ENCODE measurements around the gene BDNF. TPM values are rescaled to one million over a fixed set of nuclear protein-coding genes. Genes with fewer than 3 reads are reported as not detected.
A peak's percentile ranks its signal among the peaks of the same experiment; 100 is the strongest.

Gene BDNF
- total RNA-seq, 1 experiment from 2014 or later, result 0.42 TPM

GRCh38 chr11:27616711-27617110 is 83.5 kb downstream of the BDNF start:
- no peak overlapping the region for H3K4me3 ChIP-seq
- no peaks in the 10 kb centered on the region for H3K36me3 ChIP-seq

DNA sequence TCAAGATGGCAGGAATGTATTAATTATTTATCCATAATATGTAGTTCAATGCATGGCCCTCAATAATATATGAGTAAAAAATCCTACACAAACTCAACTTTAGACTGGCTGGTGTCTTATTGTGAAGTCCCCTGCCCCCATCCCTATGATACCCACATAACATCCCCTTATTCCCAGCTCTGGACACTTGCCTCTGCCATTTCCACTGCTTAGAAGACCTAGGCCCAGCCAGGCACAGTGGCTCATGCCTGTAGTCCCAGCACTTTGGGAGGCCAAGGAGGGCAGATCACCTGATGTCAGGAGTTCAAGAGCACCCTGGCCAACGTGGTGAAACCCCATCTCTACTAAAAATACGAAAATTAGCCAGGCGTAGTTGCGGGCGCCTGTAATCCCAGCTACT is 84.4 kb downstream of the BDNF start:
- no peaks in the 10 kb centered on the region for H3K27me3 ChIP-seq
- H3K36me3 ChIP-seq, result no peaks in the 10 kb centered on the region
- no peaks in the 10 kb centered on the region for H3K9me3 ChIP-seq (replicated peaks)
- DNase-seq, result no peak
- H3K4me1 ChIP-seq, result peaks cover 39% of the 10 kb centered on the region
- H3K27ac ChIP-seq, result no peak overlapping the region
- H3K4me3 ChIP-seq, result no peak overlapping the region

More at GRCh38 chr11:27616711-27617110, 83.5 kb downstream of the BDNF start:
- Histone ChIP-seq H3K27me3 (no peaks in the 10 kb centered on the region), H3K27ac (no peak overlapping the region), H3K9me3 (replicated peaks) (no peaks in the 10 kb centered on the region), H3K4me1 (peaks cover 47% of the 10 kb centered on the region)
- DNase-seq, result no peak

- Histone ChIP-seq H3K27me3 (no peaks in the 10 kb centered on the region), H3K4me1 (peaks cover 21% of the 10 kb centered on the region), H3K9me3 (replicated peaks) (no peaks in the 10 kb centered on the region), H3K36me3 (no peaks in the 10 kb centered on the region), H3K4me3 (no peak overlapping the region), H3K27ac (no peak overlapping the region)
- no peak for DNase-seq
Observed at GRCh38 chr11:27614092-27614491, 86.2 kb downstream of the BDNF start.

DNA sequence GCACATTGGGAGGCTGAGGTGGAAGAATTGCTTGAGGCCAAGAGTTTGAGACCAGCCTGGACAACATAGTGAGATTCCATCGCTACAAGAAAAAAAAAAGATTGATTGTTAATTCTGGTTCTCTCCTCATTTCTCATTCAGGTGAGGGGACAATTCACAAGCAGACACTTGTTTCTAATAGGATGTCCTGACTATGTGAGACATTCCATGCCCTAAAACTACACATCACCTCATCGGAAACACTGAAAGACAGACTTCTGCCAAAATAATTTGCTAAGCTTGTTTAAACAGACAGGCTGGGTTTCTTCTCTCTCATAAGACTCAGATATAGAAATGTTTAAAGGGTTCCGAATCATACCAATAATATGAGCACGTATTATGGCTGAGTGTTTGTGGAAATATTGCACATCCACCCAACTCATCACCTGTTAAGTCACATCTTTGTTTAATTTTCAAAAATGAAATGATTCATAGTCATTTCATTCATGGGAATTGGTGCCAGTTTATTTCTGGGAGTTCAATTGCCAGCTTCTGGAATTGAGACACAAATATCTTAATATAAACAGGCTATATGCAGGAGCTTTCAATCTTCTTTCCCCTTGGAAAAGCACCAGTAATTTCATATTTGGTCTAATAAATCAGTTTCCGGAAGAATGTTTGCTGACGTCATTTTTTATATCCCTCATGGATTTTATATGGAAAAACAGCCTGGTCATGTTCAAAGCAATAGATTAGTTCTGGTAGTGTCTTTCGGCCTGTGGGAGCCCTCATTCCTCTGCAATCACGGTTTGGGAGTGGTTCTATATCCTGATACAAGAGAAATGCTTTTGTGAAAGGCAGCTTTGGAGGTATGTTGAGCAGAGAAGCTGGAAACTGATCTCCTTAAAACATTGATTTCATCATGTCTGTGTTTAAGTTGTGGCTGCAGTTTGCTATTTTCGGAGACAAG is 87.0 kb downstream of the BDNF start:
- no peaks in the 10 kb centered on the region for H3K9me3 ChIP-seq (replicated peaks)
- peaks cover 12% of the 10 kb centered on the region for H3K4me1 ChIP-seq
- H3K27me3 ChIP-seq, result no peaks in the 10 kb centered on the region
- peak overlapping the region; percentile 22; the same call in 1 of the 2 replicates for H3K27ac ChIP-seq
- peak overlapping the region; percentile 13; the same call in 1 of the 2 replicates for H3K4me3 ChIP-seq
- no peaks in the 10 kb centered on the region for H3K36me3 ChIP-seq
- DNase-seq, result peak; percentile 16 to 51

GRCh38 chr11:27611947-27612455 is 88.3 kb downstream of the BDNF start:
- no peaks in the 10 kb centered on the region for H3K27me3 ChIP-seq
- peaks cover 10% of the 10 kb centered on the region for H3K4me1 ChIP-seq
- no peak overlapping the region for H3K4me3 ChIP-seq
- H3K9me3 ChIP-seq (replicated peaks), result no peaks in the 10 kb centered on the region
- no peak overlapping the region for H3K27ac ChIP-seq
- H3K36me3 ChIP-seq, result no peaks in the 10 kb centered on the region
- no peak for DNase-seq

DNA sequence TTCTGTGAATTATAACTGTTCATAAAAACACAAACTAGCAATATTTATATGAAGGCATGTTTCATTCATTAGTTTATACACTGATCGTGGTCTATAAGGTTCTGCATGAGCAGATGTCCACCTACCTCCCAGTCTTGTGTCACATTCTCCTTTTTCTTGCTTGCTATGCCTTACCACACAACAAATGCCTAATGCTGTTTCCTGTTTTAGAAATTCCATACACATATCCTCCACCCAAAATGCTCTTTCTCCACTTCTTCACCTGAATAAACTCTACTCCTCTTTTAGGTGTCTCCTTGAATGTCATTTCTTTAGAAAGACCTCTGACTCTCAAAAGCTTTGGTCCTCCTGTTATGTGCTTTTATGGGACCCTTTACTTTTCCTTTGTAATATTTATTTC is 88.9 kb downstream of the BDNF start:
- DNase-seq, result no peak
- no peak overlapping the region for H3K4me3 ChIP-seq
- no peaks in the 10 kb centered on the region for H3K27me3 ChIP-seq
- H3K9me3 ChIP-seq (replicated peaks), result no peaks in the 10 kb centered on the region
- no peak overlapping the region for H3K27ac ChIP-seq
- H3K4me1 ChIP-seq, result peaks cover 10% of the 10 kb centered on the region
- H3K36me3 ChIP-seq, result no peaks in the 10 kb centered on the region

DNA sequence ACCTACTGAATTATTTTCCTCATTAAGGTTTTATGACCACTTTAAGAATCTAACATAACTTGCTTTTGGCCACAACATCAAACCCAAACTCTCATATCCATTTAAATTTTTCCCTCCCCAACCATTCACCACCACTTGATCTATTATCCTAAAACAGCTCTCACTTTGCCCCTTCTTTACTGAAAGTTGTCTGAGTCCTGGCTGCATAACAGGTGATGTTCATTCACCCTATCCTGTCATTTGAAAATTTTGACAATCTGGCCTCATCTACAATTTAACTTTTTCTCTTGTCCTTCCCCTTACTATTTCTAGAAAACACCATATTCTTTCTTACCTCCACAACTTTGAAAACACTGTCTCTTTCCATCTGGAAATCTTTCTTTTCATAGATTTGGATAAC is 89.3 kb downstream of the BDNF start:
- Histone ChIP-seq H3K4me3 (no peak overlapping the region), H3K27me3 (no peaks in the 10 kb centered on the region), H3K27ac (no peak overlapping the region), H3K9me3 (replicated peaks) (no peaks in the 10 kb centered on the region), H3K4me1 (peaks cover 10% of the 10 kb centered on the region), H3K36me3 (no peaks in the 10 kb centered on the region)
- no peak for DNase-seq

DNA sequence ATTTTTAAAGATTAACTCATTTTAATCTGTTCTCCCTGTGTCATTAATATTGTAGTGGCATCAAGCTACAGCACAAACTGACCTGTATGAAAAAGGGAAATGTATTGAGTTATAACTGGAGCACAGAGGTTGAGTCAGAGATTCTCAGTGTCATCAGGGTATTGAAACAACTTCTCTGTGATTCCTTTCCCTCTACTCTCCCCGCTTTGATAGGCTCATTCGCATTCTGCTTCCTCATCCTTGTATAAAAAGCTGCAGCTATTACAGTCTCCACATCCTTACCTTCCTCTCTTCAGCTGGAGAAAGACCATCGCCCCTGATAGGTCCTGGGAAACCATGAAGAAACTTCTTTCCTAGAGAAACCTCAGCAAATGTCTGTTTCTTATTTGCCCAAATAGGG is 90.0 kb downstream of the BDNF start:
- Histone ChIP-seq H3K4me3 (no peak overlapping the region), H3K27ac (no peak overlapping the region), H3K36me3 (no peaks in the 10 kb centered on the region), H3K4me1 (peaks cover 10% of the 10 kb centered on the region), H3K9me3 (replicated peaks) (no peaks in the 10 kb centered on the region), H3K27me3 (no peaks in the 10 kb centered on the region)
- no peak for DNase-seq

DNA sequence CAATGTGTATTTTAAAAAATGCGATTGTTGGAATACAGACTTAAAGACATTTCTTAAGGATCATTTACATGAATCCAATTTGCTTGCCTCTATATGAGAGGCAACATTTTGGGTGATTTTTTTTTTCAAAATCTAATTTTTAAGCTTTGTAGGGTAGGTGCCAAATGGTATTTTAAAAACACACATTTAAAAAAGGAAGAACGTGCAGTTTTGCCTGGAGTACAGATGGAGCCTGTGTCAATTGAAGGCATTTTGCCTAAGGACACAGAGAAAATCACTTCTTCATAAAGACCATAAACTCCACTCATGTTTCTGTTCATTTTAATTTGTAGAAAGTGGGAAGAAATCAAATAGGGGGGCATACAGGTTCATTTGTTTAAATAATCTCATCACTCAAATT is 91.3 kb downstream of the BDNF start:
- Histone ChIP-seq H3K9me3 (replicated peaks) (no peaks in the 10 kb centered on the region), H3K4me3 (no peak overlapping the region), H3K27ac (no peak overlapping the region), H3K36me3 (no peaks in the 10 kb centered on the region), H3K27me3 (no peaks in the 10 kb centered on the region), H3K4me1 (peaks cover 6% of the 10 kb centered on the region)
- no peak for DNase-seq

GRCh38 chr11:27605422-27605821 is 94.8 kb downstream of the BDNF start:
- Histone ChIP-seq H3K4me3 (no peak overlapping the region), H3K27me3 (no peaks in the 10 kb centered on the region; the same call in 1 of the 2 replicates), H3K27ac (no peak overlapping the region), H3K4me1 (no peaks in the 10 kb centered on the region), H3K9me3 (replicated peaks) (0 out of 2 replicates have a peak, but pooled peaks cover 2% of the 10 kb centered on the region), H3K36me3 (no peaks in the 10 kb centered on the region)
- DNase-seq, result no peak

Other genes starting within 250 kb of the BDNF start
- gene LGR4, start 227.7 kb downstream of the BDNF start, total RNA-seq (2014; rRNA removed; shearing (Covaris generic)), result 40.0 and 44.2 TPM in 2 replicates
- gene LIN7C, start 193.7 kb downstream of the BDNF start, total RNA-seq (2014; rRNA removed; shearing (Covaris generic)), result 64.6 and 70.6 TPM in 2 replicates